ENCODE results near the gene ADISSP. TPM values are rescaled to one million over a fixed set of nuclear protein-coding genes. Genes with fewer than 3 reads are reported as not detected.

Gene ADISSP
- total and polyA plus RNA-seq, 9 of the 15 experiments (the other 6 are each of a cell fraction or from before 2014, with no cell fraction given): 1.4 to 70.6 (median 23.4) TPM

DNA sequence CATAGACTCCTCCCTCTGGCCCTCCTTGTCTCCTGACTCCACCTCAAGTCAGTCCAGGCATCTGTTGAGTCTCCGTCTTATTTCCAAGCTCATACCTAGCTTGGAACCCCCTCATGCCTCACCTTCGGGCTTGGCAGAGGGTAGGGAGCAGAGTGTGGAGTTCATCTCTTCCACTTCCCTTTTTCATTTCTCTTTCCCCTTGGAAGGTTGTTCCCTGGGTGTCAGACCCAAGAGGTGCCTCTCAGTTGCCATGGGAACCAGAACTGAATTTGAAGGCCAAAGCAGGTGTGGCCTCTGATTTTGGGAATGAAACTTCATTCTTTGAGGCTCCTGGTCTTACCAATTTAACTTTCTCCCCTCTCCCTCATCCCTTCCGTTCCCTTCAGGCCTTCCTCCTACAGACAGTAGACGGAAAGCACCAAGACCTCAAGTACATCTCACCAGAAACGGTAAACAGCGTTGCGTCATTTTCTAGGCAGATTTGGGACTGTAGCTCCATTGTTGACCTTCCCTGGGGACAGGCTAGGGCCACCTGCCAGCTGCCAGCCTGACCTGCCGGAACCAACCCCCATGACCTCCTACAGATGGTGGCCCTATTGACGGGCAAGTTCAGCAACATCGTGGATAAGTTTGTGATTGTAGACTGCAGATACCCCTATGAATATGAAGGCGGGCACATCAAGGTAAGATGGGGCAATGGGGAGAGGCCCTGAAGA, 35.1 kb upstream of the ADISSP start:
- DNase-seq (ENCODE audit: extremely low read depth in 1 of 4, low spot score in 3 of 4) (no peak), FAIRE-seq (no peak), ATAC-seq (no peak)
- Histone ChIP-seq H3K4me1 (replicated peaks in 1 of 2; ENCODE audit: control insufficient read depth in 2 of 2, insufficient read depth in 2 of 2, low read length in 2 of 2) (peaks cover 12 to 31% of the 10 kb centered on the region in 2 experiments; a peak in 4 of 5 replicates), H3K27me3 (ENCODE audit: control insufficient read depth in 2 of 2, insufficient read depth in 2 of 2, low read length in 2 of 2) (no peaks in the 10 kb centered on the region), H3K4me3 (no peak overlapping the region), H3K9me1 (ENCODE audit: control insufficient read depth, insufficient read depth, low read length) (no peaks in the 10 kb centered on the region), H3K9me3 (replicated peaks; ENCODE audit: control insufficient read depth, insufficient read depth, low read depth, low read length) (no peaks in the 10 kb centered on the region), H3K36me3 (ENCODE audit: control insufficient read depth, insufficient read depth, low read length) (peaks cover 70% of the 10 kb centered on the region; the same call in 2 of the 3 replicates), H3K27ac (ENCODE audit: extremely low read depth, low read depth, low read length) (no peak overlapping the region), H3K4me2 (ENCODE audit: insufficient read depth, low read length) (no peak overlapping the region), H3K79me2 (ENCODE audit: control insufficient read depth, insufficient read depth, low read length) (no peaks in the 10 kb centered on the region), H2AFZ (ENCODE audit: low read depth, low read length) (no peak overlapping the region), H4K20me1 (replicated peaks; ENCODE audit: control insufficient read depth, insufficient read depth, low read length) (no peaks in the 10 kb centered on the region), H3K9ac (ENCODE audit: insufficient read depth in 1 of 2, low read depth in 2 of 2, low read length in 2 of 2) (no peak overlapping the region)
- intact Hi-C loops (cut with micrococcal nuclease) (no loop called here), in situ Hi-C loops (cut with MboI) (no loop called here)
- BruUV-seq (replicated peaks): no TSS peak
- TF ChIP-seq SMAD2 (IDR thresholded peaks at IDR 0.05; ENCODE audit: low read depth, low read length): no peak
- no peak for TF ChIP-seq OTX1 (CRISPR knock-in tag; IDR thresholded peaks at IDR 0.05)
- peak; percentile 73 for TF ChIP-seq RFX1 (IDR thresholded peaks at IDR 0.05)
- TF ChIP-seq CBFA2T3 (IDR thresholded peaks at IDR 0.05): no peak
- TF ChIP-seq MXI1 (IDR thresholded peaks at IDR 0.05; ENCODE audit: low read depth, low read length): no peak
- no peak for TF ChIP-seq BCOR (IDR thresholded peaks at IDR 0.05)
- TF ChIP-seq GTF2F1 (IDR thresholded peaks at IDR 0.05; ENCODE audit: low read depth, low read length): no peak
- TF ChIP-seq SPI1 (IDR thresholded peaks at IDR 0.05; ENCODE audit: borderline replicate concordance, low read depth, low read length): peak; percentile 57; the same call in 1 of the 2 replicates
- no peak for TF ChIP-seq HDAC3 (IDR thresholded peaks at IDR 0.05; ENCODE audit: borderline replicate concordance, partially characterized antibody)
- CTCF ChIA-PET (ENCODE audit: low intra/inter-chr PET ratio): no interaction called here
- 90% methylated on average over 7 of the region's 11 CpGs for WGBS (ENCODE audit: insufficient coverage, low coverage, missing lambda C conversion rate)
- POLR2A ChIA-PET: no interaction called here

All from K562 (cell line).